NCI-H526 (cell line): ENCODE results near the gene RIMBP2.
"Not testable (repeated sequence)": the region's sequence is repeated elsewhere in the genome, so short reads cannot be mapped to it uniquely, and the experiment has no call there.

ENCODE experiments used
- DNase-seq, 2 experiments: peaks; one replicate each; lab custom pipeline; 2025; lab: John Stamatoyannopoulos, UW

RIMBP2 gene

DNA sequence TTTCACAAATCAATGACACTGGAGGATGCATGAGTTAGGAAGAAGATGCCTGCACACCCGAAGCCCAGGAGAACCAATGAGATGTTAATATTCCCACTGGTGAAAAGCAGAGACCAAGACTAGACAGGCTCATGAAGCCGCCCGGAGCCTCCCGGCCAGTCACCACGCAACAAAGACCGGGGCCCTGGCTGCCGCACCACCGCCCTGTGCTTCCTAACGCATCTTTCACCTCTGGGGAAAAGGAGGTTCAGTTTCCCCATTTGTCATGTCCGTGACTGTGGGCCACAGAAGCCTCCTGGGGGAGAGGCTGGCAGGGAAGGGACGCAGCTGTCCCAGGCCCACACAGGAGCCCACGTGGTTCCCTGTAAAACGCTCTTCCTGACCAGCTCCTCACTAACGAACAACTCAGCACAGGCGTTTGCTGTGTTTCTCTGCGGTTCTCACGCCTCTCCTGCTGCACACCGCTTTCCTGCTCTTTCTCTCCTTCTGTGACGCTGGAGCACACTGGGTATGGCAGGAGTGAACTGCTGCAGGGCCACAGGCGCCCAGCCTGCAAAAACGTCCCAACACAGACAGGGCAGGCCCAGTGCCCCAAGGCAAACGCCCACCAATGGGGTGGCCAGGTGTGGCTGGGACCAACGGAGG, 10.8 kb downstream of the RIMBP2 start:
- no peak for DNase-seq

- no peak for DNase-seq
Observed at GRCh38 chr12:130704606-130705005, 11.5 kb downstream of the RIMBP2 start.

- no peak for DNase-seq
Observed at GRCh38 chr12:130703733-130704375, 12.2 kb downstream of the RIMBP2 start.

DNA sequence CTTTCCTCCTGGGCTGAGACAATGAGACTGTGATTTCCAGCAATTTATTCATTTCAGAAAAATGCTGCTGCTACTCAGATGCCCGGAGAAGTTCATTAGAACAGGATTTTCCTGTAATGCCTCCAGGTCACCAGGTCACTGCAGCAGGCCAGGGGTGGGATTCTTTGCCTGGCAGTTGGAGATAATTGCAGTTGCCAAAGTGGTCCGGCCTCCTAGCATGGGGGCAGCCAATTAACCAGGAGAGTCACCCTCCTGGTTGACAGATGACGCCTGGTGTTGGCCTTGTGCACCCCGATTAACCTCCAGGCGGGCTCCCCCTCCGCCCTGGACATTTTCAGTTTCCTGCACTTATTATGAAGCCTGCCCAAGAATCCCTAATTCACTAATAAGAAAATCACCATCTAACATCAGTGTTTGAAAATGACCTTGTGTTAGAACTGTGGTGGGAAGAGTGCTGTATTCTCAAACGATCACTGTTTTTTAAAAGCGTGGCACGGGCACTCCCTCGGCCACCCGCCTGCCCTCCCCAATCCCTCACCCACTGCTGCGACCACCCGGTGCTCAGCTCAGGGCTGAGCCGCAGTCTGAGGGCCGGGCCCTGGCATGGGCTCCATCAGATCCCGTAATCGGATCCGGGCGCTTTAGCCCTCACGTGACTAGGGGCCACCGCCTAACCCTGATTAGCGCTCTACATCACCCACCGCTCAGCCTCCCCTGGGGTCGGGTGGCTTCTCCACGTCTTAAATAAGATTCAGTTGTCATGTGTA, 12.9 kb downstream of the RIMBP2 start:
- no peak for DNase-seq

DNA sequence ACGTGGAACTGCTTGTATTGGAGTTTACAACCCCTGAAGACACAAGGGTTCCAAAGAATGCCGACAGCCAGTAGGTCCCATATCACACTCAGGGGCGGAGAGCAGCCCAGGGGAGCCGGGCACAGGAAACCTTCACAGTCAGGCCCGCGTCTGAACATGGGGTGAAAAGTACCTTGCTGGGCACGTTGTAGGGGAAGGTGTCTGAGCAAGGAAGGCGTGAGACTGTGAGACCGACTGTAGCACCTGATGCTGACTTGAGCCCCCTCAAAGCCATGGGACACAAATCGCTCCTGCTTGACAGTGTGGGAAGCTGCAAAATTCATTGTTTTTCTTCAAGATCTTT, 14.7 kb downstream of the RIMBP2 start:
- no peak for DNase-seq

GRCh38 chr12:130700492-130701401, 15.4 kb downstream of the RIMBP2 start:
- DNase-seq = no peak

DNA sequence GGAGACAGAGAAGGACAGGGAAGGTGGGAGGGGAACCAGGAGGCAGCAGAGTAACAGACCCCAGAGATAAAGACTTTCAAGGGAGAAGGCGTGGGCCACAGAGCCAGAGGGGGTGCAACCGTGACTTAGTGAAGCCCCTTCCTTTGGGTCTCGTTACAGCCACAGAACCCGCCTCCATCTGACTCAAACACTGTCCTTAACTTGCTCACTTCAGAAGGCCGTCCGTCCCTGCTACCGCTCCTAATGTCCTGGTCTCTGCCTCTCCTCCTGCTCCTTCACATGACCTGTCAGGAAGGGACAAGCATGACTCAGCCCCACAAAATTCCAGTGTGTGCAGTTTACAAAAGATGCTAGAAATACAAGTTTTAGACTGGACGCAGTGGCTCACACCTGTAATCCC, 18.0 kb downstream of the RIMBP2 start:
- no peak for DNase-seq

- DNase-seq = no peak
Observed at GRCh38 chr12:130696379-130697100, 19.6 kb downstream of the RIMBP2 start.

GRCh38 chr12:130695061-130695460, 21.0 kb downstream of the RIMBP2 start:
- no peak for DNase-seq

DNA sequence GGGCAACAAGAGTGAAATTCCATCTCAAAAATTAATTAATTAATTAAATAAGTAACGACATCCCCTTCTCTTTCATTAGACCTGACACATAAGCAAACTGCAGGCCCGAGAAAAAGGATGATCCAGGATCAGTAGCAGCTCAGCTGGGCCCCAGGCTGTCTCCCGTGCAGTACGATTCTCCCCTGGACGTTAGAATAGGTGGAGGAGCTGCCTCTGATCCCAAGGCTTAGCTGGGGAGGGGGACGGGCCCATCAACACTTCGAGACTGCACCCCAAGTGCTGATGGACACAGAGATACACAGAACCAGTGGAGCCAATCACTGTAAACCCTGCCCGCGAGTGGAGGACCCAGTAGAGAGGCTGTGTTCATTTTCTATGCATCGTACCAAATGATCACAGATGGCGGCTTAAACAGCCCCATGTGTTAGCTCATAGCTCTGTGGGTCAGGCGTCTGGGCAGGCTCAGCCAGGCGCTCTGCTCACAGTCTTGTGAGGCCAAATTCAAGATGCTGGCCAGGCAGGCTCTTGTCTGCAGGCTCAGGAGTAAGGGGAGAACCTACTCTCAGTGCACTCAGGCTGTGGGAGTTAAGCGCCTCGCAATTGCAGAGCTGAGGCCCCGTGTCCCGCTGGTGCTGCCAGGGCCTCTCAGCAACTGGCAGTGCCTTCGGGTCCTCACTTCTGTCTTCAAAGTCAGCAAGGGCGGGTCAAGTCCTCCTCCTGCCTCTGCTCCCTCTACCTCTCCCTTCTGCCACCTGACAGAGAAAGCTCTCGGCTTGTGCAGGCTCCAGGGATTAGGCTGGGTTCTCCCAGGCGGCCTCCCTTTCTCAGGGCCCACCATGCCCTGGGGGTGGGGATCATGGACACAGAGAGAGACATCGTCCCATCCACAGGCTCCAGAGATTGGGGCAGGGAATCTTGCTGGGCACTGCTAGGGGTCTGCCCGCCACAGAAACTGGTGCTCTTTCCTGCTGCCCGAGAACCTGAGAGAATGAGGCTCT, 26.4 kb downstream of the RIMBP2 start:
- no peak for DNase-seq

DNA sequence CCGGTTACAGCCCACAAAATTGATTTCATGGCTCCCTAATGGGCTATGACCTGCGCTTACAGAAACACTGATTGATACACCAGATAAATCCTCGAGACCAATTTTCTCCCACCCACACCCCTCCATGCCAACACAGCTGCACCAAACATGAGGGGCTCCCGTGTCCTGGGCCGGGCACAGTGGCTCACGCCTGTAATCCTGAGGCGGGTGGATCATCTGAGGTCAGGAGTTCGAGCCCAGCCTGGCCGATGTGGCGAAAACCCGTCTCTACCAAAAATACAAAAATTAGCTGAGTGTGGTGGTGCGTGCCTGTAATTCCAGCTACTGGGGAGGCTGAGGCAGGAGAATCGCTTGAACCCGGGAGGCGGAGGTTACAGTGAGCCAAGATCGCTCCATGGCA, 27.1 kb downstream of the RIMBP2 start:
- DNase-seq = not testable (repeated sequence)

DNA sequence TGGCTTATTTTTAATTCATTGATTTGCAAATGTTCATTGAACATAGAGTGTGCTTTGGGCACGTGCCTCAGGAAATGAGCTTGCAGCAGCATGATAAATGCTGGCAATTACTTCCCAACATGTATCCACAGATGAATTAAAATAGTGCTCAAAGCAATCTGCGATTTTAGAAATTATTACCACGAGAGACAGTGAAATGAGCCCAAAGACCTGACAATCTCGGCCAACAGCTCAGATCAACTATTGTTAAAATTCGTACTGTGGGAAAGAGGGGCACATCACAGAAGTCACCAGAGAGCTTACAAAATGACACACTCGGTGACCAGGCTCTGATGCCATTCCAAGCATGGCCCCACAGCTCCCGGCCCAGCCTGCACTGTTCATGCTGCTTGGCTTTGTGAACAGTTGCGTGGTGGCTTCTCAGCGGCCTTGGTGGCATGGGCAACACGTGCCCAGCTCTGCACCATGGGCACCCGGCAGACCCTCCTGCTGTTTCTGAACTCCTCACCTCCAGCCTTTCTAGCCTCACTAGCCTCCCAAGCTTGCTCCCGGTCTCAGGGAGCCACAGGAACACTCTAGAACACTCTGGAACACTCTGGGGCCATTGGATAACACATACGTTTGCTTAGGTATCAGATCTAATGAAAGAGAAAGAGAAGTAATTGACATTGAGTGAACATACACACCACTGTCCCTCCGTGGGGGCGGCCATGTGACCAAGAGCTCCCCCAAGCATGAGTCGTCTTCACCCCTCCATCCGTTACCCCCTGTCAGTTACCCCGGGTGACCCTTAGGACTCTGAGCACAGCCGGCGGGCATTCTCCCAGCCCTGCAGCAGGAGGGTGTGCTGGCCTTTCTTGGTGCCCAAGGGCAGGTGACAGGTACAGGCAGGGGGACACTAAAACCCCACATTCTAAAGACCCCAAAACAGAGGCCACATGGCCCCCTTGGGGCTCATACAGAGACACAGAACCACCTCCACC, 28.0 kb downstream of the RIMBP2 start:
- no peak for DNase-seq

DNA sequence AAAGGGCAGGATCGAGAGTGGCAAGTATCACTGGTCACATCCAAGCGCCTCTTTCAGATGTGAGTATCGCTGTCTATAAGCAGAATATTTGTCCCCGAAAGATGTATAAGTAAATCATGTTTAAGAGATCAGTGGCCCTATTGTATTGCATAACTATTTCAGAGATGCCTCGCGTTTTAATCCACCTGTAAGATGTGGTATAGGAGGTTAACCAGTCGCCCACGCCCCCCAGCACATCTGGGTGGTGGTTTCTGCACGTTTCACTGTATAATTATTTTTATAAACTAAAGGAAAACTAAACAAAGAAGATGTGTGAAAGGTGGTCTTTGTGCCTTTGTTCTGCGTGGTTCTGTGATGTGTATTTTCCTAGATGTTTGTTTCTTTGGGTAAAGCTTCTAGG, 28.9 kb downstream of the RIMBP2 start:
- no peak for DNase-seq

DNA sequence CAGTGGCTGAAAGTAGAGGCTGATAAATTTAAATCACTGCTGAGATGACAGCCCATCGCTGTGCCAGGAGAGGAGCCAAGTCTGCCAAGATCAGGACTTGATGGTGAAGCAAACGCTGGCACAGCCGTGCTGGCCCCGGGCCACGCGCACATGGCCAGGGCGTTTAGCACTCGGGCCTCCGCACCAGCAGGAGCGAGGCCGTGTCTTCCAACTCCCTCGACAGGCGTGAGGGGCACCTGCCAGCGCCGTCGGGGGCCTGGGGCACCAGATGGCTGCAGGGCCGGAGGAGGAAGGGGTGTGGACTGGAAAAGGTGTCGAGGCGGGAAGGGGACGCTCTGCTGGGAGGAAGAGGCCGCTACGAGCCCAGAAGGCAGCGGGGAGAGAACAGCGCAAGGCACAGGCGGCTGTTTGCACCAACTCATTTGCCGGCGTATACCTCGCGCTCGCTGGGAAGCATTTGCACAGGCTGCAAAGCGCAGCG, 29.5 kb downstream of the RIMBP2 start:
- no peak for DNase-seq

DNA sequence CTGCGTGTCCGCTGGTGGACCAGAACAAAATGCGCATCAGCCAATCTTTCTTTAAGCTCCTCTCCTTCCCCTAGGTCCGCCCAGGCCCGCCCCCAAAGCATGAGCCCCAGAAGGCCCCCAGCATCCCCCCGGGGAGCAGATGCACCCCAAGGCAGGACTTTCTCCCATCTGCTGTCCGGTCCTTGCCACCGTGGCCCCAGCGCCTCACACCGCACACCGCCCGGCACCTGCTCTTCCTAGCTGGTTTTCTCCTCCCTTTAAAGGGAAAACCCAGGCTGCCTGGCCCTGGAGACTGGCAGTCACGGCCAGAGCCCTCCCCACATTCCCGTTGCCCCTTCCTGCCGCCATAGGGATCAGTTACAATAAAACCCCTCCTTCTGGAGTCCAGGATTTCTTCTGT, 30.2 kb downstream of the RIMBP2 start:
- DNase-seq = no peak

DNA sequence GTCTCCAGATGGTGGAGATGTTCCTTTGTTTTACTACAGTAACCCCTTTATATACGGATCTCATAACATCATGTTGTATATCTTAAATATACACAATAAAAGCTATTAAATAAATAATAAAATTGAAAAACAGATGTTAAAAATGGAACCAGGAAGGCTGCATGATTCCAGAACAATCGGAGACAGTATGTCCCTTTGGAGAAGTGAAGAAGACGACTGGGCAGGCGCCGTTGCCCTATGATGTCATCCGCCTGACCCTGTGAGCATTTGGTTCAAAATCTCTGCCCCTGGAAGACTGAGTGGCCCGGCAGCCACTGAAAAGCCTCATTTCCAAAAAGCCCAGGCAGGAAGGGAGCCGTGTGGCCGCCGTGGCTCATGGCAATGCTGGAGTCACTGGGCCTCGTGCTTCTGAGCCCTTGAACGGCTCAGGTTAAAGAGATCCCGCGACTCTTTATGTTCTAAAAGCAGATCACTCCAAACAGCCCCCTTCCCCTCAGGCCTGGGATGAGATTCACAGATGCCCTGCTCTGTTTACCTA, 30.8 kb downstream of the RIMBP2 start:
- no peak for DNase-seq

DNA sequence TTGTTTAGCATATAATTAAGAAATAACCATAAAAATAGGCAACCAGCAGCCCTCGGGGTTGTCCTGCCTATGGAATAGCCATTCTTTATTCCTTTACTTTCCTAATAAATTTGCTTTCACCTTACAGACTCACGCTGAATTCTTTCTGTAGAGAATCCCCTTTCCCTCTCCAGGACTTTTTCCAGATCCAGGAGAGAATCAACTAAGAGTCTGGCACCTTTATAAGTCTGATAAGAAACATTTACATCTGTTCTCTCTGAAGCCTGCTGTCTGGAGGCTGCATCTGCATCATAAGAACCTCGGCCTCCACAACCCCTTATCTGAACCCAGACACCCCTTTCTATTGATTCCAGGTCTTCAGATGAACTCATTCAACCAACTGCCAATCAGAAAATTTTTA, 32.3 kb downstream of the RIMBP2 start:
- DNase-seq = no peak

GRCh38 chr12:130683080-130683479, 33.0 kb downstream of the RIMBP2 start:
- DNase-seq = no peak
